ENCODE results near the gene RPUSD3.

GRCh38 chr3:9793161-9793781 is 50.5 kb downstream of the RPUSD3 start:
- TF ChIP-seq YY1 (IDR thresholded peaks at IDR 0.05; ENCODE audit: insufficient read depth, insufficient read length) (no peak), SUZ12 (IDR thresholded peaks at IDR 0.05; ENCODE audit: extremely low read depth, insufficient read depth, insufficient read length) (no peak), ZNF274 (IDR thresholded peaks at IDR 0.05; ENCODE audit: low read depth, low read length) (no peak)
